ENCODE results near the gene LZIC.

- TF ChIP-seq CTCF (IDR thresholded peaks at IDR 0.05) (no peak), POLR2AphosphoS5 (IDR thresholded peaks at IDR 0.05) (no peak), POLR2A (IDR thresholded peaks at IDR 0.05; ENCODE audit: low read depth) (no peak), EP300 (IDR thresholded peaks at IDR 0.05) (no peak)
These were observed 38.6 kb downstream of the LZIC start for GRCh38 chr1:9904596-9904995.
